Stomach (tissue), 9 donors: ENCODE measurements around the gene ANXA2. TPM values are rescaled to one million over a fixed set of nuclear protein-coding genes. Genes with fewer than 3 reads are reported as not detected.

Experiments
- DNase-seq, 2 donors: peaks; one replicate each; pipeline versions ENCODE4 v3.0.0 to v3.0.0-alpha.2; 2013 to 2019
- H3K27ac ChIP-seq, 5 donors: fragments of 200-600 bp in 4 of 5; sonication (generic) in 4 of 5; one replicate each; pipeline ENCODE4 v1.5.1; 2013 to 2019; ENCODE audit warnings: mild to moderate bottlenecking in 1 of 5, moderate library complexity in 1 of 5
- H3K27me3 ChIP-seq, 3 donors: fragments of 200-600 bp; sonication (generic); one replicate each; pipeline ENCODE4 v1.5.1; 2017 to 2019; ENCODE audit warnings: mixed run types in 1 of 3
- H3K36me3 ChIP-seq, 4 donors: fragments of 200-600 bp; sonication (generic); 1 replicate in 3 of 4; 2 replicates in 1 of 4; pipeline ENCODE4 v1.5.1; 2016 to 2019
- H3K4me1 ChIP-seq, 4 donors: fragments of 200-600 bp; sonication (generic); one replicate each; pipeline ENCODE4 v1.5.1; 2016 to 2019
- H3K4me3 ChIP-seq, 4 donors: fragments of 200-600 bp; sonication (generic) in 3 of 4; one replicate each; pipeline ENCODE4 v1.5.1; 2016 to 2019; ENCODE audit warnings: mild to moderate bottlenecking in 1 of 4
- H3K9me3 ChIP-seq, 4 donors: fragments of 200-600 bp; sonication (generic); one replicate each; pipeline ENCODE4 v1.5.1; 2016 to 2019
- EP300 ChIP-seq: sonication (generic); formaldehyde crosslinking; IDR thresholded peaks from one replicate; pipeline ENCODE4 v1.6.1; 2017; ENCODE audit warnings: antibody characterized with exemption
- POLR2A ChIP-seq, 4 donors: fragments of 450-650 bp; IDR thresholded peaks; one replicate each; pipeline ENCODE4 v1.6.1; 2016; ENCODE audit warnings: antibody characterized with exemption in 4 of 4, control low read depth in 2 of 4, mild to moderate bottlenecking in 1 of 4, moderate library complexity in 1 of 4
- POLR2AphosphoS5 ChIP-seq, 3 donors: sonication (generic); formaldehyde crosslinking; IDR thresholded peaks; one replicate each; pipeline ENCODE4 v1.6.1; 2016; ENCODE audit warnings: antibody characterized with exemption in 3 of 3
- WGBS, 5 donors: extraction: QIAGEN DNeasy Blood & Tissue Kit in 3 of 5; methylation state at CpG; one replicate each; pipeline versions ENCODE4 v1.1.5 to v1.1.7; 2013 to 2018; 5-methylcytosine and 5-hydroxymethylcytosine counted together
- intact Hi-C: fragments of 100-400 bp; cut with DNase I; formaldehyde crosslinking; loops from one replicate; pipeline ENCODE4 v1.15.1; 2023; ENCODE audit warnings: low total_unique reads
- polyA plus RNA-seq, 3 donors: library from polyadenylated mRNA; stranded (reverse); fragments of 200-250 nt; gene quantifications; one replicate each; pipeline ENCODE4 v1.2.3, GENCODE V29; 2013
- total RNA-seq, 5 donors: library from RNA; depleted of rRNA; stranded (reverse); fragments of >200 nt; gene quantifications; one replicate each; pipeline versions ENCODE4 v1.1.0 to v1.2.3, GENCODE V29; 2014 to 2016
- TF ChIP-seq, protein P1 (sequence below), 7 experiments: fragments of 450-650 bp in 4 of 7; fragments of 200-600 bp in 3 of 7; sonication (generic) in 3 of 7; IDR thresholded peaks; one replicate each; pipeline ENCODE4 v1.5.1; 2016 to 2019; ENCODE audit warnings: antibody characterized with exemption in 7 of 7, control low read depth in 2 of 7, mild to moderate bottlenecking in 1 of 7
- donor health status: healthy with polysubstance abuse.
- donor health status: Bipolar disorder and iron deficiency.
- donor health status: healthy.

Gene ANXA2
- total and polyA plus RNA-seq, 8 donors: 292 to 1,332 (median 538) TPM

DNA sequence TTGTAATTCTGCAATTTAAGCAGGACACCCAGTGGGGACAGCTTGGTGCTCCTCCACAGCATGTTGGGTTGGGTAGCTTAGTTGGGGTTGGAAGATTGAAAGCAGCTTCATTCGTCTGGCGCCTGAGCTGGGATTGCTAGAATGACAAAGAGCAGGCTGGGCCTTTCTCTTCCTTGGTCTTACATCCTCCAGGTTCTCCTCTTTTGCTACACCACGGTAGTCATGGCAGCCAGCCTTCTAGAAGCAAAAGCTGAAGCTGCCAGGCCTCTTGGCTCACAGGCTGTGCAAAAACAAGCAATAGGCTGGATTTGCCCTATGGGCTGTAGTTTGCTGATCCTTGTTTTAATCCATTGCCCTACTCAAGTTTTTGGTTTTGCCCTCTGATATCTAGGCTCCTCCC is 3.2 kb upstream of the ANXA2 start:
- peaks cover 12 to 39% (median 25%) of the 10 kb centered on the region in 4 donors for H3K4me1 ChIP-seq
- intact Hi-C loops: no loop called here
- 33 to 45% (median 33%) methylated on average over 3 of the region's 3 CpGs for WGBS, 5 donors
- no peak overlapping the region for H3K4me3 ChIP-seq
- DNase-seq: peak in 1 of 2 donors; percentile 32
- H3K9me3 ChIP-seq: no peaks in the 10 kb centered on the region
- H3K27ac ChIP-seq: peak overlapping the region in 1 of 5 donors; percentile 0
- peaks cover 0 to 5% (median 0%) of the 10 kb centered on the region in 3 donors for H3K27me3 ChIP-seq
- TF ChIP-seq, protein P1, sequence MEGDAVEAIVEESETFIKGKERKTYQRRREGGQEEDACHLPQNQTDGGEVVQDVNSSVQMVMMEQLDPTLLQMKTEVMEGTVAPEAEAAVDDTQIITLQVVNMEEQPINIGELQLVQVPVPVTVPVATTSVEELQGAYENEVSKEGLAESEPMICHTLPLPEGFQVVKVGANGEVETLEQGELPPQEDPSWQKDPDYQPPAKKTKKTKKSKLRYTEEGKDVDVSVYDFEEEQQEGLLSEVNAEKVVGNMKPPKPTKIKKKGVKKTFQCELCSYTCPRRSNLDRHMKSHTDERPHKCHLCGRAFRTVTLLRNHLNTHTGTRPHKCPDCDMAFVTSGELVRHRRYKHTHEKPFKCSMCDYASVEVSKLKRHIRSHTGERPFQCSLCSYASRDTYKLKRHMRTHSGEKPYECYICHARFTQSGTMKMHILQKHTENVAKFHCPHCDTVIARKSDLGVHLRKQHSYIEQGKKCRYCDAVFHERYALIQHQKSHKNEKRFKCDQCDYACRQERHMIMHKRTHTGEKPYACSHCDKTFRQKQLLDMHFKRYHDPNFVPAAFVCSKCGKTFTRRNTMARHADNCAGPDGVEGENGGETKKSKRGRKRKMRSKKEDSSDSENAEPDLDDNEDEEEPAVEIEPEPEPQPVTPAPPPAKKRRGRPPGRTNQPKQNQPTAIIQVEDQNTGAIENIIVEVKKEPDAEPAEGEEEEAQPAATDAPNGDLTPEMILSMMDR (IDR thresholded peaks at IDR 0.05): no peak
- TF ChIP-seq EP300 (no peak), POLR2A (IDR thresholded peaks at IDR 0.05) (no peak), POLR2AphosphoS5 (IDR thresholded peaks at IDR 0.05) (no peak)
- peaks cover 0 to 2% (median under 1%) of the 10 kb centered on the region in 4 donors for H3K36me3 ChIP-seq

DNA sequence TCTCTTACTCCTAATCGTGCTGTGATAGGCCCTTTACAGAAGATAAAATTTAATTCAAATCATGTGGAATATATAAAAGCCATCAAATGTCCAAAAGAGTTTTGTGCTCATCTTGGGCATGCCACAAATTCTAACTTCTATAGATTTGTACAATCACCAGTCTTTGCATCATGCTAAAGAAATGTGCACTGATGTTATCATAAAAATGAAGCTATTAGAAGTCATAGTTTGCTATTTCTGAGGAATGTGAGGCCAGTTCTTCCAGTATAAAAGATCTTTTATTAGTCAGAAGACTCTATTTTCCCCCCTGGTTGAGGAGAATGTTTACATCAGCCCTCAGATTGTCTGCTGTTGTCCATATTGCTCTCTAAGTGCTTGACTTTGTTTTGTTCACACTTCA is 2.1 kb upstream of the ANXA2 start:
- Histone ChIP-seq H3K36me3 (peaks cover 0 to 12% (median 7%) of the 10 kb centered on the region in 4 donors), H3K9me3 (no peaks in the 10 kb centered on the region), H3K4me3 (no peak overlapping the region), H3K27ac (peak overlapping the region in 4 of 5 donors; percentile 97 to 99 (median 98)), H3K4me1 (peaks cover 20 to 49% (median 35%) of the 10 kb centered on the region in 4 donors), H3K27me3 (peaks cover 0 to 5% (median 0%) of the 10 kb centered on the region in 3 donors)
- intact Hi-C loops: no loop called here
- TF ChIP-seq EP300: no peak
- TF ChIP-seq, protein P1 (IDR thresholded peaks at IDR 0.05): no peak
- WGBS, 5 donors: 43 to 55% (median 48%) methylated on average over 1 of the region's 1 CpG
- no peak for DNase-seq

DNA sequence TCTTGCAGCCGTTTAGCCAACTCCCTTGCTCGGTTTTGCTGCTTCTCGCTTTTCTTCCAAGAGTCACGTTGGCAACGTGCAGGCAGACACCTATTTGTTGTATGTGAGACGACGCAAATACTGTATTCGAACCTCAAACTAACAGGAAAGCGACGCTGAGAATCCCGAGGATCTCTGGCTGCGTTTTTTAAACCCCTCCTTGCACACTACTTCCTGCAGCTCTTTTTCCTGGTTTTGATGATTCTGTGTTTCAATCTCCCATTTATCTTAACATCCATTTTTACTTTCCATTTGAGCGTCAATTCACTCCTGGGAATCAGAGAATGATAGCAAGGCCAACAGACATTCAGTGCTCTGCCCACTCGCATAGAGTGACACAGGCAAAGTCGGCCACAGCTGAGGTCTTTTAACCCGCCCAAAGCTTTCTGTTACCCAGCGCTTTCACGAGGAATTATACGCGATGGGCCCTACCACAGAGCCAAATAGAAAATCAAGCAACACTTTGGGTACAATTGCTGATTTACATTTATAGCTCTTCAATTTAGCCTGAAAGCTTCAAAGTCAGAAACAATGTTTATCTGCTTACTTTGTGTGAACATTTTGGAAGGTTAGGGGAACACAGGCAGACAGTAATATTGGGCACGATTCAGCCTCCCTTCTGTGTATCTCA is 1.6 kb upstream of the ANXA2 start:
- Histone ChIP-seq H3K4me1 (peaks cover 25 to 54% (median 40%) of the 10 kb centered on the region in 4 donors), H3K27me3 (peaks cover 0 to 5% (median 0%) of the 10 kb centered on the region in 3 donors), H3K9me3 (no peaks in the 10 kb centered on the region), H3K36me3 (peaks cover 0 to 16% (median 7%) of the 10 kb centered on the region in 4 donors), H3K27ac (peak overlapping the region; percentile 97 to 99 (median 98)), H3K4me3 (no peak overlapping the region)
- no peak for DNase-seq
- 39 to 48% (median 41%) methylated on average over 21 of the region's 21 CpGs for WGBS, 5 donors
- TF ChIP-seq EP300 (no peak), POLR2AphosphoS5 (IDR thresholded peaks at IDR 0.05) (no peak), POLR2A (IDR thresholded peaks at IDR 0.05) (no peak)
- TF ChIP-seq, protein P1 (IDR thresholded peaks at IDR 0.05): no peak
- intact Hi-C loops: no loop called here

DNA sequence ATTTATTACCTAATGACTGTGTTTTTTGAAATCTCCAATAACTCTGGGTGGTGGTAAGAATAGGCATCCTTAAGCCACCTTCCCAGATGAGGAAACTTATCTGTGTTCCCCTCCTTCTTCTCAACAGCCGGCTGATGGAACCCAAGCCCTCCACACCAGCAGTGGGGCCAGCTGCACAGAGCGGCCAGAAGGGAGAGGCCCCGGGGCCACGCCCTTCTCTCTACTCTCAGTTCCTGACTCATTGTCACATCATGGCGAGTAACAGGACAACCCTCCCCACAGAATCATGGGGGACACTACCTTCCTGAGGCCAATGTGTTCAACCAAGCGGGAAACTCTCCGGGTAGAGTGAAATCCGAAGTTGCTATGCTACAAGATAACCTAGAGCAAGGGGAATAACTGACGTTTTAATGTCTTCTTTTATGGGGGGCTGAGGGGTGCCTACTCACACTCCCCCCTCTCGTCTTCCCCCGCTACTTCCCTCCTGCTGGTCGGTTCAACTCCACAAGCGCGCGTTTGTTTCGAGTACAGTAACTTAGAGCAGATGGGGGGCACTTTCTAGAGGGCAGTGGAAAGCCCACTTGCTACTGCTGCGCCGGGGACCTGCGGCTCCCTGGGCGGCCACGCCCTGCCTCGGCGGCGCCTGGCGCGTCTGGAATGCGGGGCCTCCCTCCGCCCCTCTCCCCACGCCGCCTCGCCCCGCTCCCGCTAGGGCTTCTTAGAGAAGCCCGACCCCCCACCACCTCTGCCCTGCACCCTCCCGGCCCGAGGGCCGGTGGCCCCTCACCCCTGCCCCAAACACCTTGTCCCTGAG is 621 bp downstream of the ANXA2 start:
- intact Hi-C loops: no loop called here
- Histone ChIP-seq H3K4me3 (peak overlapping the region; percentile 72 to 89 (median 80)), H3K36me3 (peaks cover 0 to 16% (median 7%) of the 10 kb centered on the region in 4 donors), H3K27ac (peak overlapping the region; percentile 97 to 99 (median 98)), H3K27me3 (peaks cover 0 to 5% (median 0%) of the 10 kb centered on the region in 3 donors), H3K4me1 (peaks cover 47 to 70% (median 57%) of the 10 kb centered on the region in 4 donors), H3K9me3 (no peaks in the 10 kb centered on the region)
- TF ChIP-seq, protein P1 (IDR thresholded peaks at IDR 0.05): no peak
- peak in 2 of 3 donors; percentile 48 to 59 for TF ChIP-seq POLR2AphosphoS5 (IDR thresholded peaks at IDR 0.05)
- WGBS, 5 donors: 1 to 8% (median 1%) methylated on average over 14 to 37 of the region's 37 CpGs
- DNase-seq: peak; percentile 66 to 89
